Suprapubic skin (tissue), 4 donors: ENCODE measurements around the gene ASCC2.

Source experiments
- POLR2A ChIP-seq, 2 donors: fragments of 450-650 bp; IDR thresholded peaks; one replicate each; pipeline ENCODE4 v1.6.1; 2017; ENCODE audit warnings: antibody characterized with exemption in 2 of 2, mild to moderate bottlenecking in 2 of 2, moderate library complexity in 2 of 2
- POLR2AphosphoS5 ChIP-seq, 3 donors: sonication (generic); formaldehyde crosslinking; IDR thresholded peaks; one replicate each; pipeline ENCODE4 v1.6.1; 2017; ENCODE audit warnings: antibody characterized with exemption in 3 of 3
- TF ChIP-seq, protein P1 (sequence below), 2 donors: fragments of 200-600 bp in 1 of 2; fragments of 450-650 bp in 1 of 2; sonication (generic) in 1 of 2; IDR thresholded peaks; one replicate each; pipeline ENCODE4 v1.5.1; 2016 to 2019; ENCODE audit warnings: antibody characterized with exemption in 2 of 2, mild to moderate bottlenecking in 1 of 2, moderate library complexity in 1 of 2

- TF ChIP-seq POLR2AphosphoS5 (IDR thresholded peaks at IDR 0.05) (no peak), POLR2A (IDR thresholded peaks at IDR 0.05) (no peak)
- TF ChIP-seq, protein P1, sequence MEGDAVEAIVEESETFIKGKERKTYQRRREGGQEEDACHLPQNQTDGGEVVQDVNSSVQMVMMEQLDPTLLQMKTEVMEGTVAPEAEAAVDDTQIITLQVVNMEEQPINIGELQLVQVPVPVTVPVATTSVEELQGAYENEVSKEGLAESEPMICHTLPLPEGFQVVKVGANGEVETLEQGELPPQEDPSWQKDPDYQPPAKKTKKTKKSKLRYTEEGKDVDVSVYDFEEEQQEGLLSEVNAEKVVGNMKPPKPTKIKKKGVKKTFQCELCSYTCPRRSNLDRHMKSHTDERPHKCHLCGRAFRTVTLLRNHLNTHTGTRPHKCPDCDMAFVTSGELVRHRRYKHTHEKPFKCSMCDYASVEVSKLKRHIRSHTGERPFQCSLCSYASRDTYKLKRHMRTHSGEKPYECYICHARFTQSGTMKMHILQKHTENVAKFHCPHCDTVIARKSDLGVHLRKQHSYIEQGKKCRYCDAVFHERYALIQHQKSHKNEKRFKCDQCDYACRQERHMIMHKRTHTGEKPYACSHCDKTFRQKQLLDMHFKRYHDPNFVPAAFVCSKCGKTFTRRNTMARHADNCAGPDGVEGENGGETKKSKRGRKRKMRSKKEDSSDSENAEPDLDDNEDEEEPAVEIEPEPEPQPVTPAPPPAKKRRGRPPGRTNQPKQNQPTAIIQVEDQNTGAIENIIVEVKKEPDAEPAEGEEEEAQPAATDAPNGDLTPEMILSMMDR (IDR thresholded peaks at IDR 0.05): no peak
Observed at GRCh38 chr22:29798801-29799200, 39.3 kb downstream of the ASCC2 start.
